ENCODE results near the gene BBS2. TPM values are rescaled to one million over a fixed set of nuclear protein-coding genes. Genes with fewer than 3 reads are reported as not detected.

The BBS2 gene
- total RNA-seq, 1 donor from 2014 or later: 29.0 TPM

DNA sequence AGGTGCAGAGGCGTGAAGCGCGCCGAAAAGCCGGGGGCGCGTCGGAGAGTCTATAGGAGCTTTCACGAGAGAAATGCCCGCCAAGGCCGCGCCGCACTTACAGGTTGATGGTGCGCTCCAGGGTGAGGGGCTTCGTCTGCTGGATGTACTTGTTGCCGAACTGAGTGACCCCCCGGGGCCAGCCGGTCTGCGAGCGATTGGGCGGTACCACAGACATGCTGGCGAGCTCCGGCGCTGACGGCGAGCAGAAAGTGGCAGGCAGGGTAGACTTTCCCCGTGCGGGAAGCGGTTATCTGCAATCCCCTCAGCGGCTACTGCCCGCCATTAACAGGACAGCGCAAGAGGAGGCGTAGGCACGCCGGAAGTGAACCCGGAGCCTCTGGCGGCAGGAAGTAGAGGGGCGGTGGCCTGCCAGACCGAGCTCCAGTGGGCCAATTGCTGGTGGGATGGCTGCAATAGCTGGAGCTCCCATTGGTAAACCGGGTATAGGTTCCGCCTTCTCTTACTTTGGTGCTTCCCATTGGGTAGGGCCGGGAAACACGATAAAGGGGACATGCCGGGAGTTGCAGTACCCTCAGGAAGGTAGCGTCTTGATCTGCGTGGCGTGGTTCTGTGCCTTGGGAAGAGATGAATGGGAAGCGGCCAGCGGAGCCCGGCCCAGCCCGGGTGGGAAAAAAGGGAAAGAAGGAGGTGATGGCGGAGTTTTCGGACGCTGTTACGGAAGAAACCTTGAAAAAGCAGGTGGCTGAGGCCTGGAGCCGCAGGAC lies 68.7 kb downstream of the BBS2 start, which contains the start of the genes NUDT21 and OGFOD1:
Gene NUDT21 (minus strand): TSS at position 347 of the 767 bp plus-strand sequence. CDS start 130 bp downstream, at position 217.
Gene OGFOD1 (plus strand): TSS at position 569 of the 767 bp plus-strand sequence. CDS start 59 bp downstream, at position 628.
- Histone ChIP-seq H3K4me2 (ENCODE audit: low read length) (peak within 1 kb of the TSS; percentile 90), H3K79me2 (ENCODE audit: insufficient read depth, low read length) (peaks cover 76% of the 10 kb centered on the region), H3K9ac (ENCODE audit: low read length) (peak within 1 kb of the TSS; percentile 89), H3K4me1 (ENCODE audit: insufficient read depth, low read length) (peaks cover 13% of the 10 kb centered on the region), H3K36me3 (ENCODE audit: insufficient read depth, low read length) (peaks cover 23% of the 10 kb centered on the region), H2AFZ (ENCODE audit: low read depth, low read length) (peak within 1 kb of the TSS; percentile 90), H3K9me3 (ENCODE audit: insufficient read depth, low read depth, low read length) (no peaks in the 10 kb centered on the region), H3K27me3 (ENCODE audit: insufficient read depth, low read length) (no peaks in the 10 kb centered on the region), H3K27ac (ENCODE audit: low read depth, low read length) (peak within 1 kb of the TSS; percentile 83), H3K4me3 (ENCODE audit: insufficient read depth, low read depth, low read length) (peak within 1 kb of the TSS; percentile 87), H4K20me1 (ENCODE audit: insufficient read depth, low read length) (peaks cover 57% of the 10 kb centered on the region)
- FAIRE-seq (peak; percentile 32), DNase-seq (ENCODE audit: low read depth) (peak; percentile 98)
- TF ChIP-seq, protein P1, sequence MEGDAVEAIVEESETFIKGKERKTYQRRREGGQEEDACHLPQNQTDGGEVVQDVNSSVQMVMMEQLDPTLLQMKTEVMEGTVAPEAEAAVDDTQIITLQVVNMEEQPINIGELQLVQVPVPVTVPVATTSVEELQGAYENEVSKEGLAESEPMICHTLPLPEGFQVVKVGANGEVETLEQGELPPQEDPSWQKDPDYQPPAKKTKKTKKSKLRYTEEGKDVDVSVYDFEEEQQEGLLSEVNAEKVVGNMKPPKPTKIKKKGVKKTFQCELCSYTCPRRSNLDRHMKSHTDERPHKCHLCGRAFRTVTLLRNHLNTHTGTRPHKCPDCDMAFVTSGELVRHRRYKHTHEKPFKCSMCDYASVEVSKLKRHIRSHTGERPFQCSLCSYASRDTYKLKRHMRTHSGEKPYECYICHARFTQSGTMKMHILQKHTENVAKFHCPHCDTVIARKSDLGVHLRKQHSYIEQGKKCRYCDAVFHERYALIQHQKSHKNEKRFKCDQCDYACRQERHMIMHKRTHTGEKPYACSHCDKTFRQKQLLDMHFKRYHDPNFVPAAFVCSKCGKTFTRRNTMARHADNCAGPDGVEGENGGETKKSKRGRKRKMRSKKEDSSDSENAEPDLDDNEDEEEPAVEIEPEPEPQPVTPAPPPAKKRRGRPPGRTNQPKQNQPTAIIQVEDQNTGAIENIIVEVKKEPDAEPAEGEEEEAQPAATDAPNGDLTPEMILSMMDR (IDR thresholded peaks at IDR 0.05; ENCODE audit: insufficient read depth, low read depth, low read length): no peak
- TF ChIP-seq EZH2 (IDR thresholded peaks at IDR 0.05; ENCODE audit: insufficient read depth, low read length): no peak
- peak within 1 kb of the TSS; percentile 98 for H3K4me3 Mint-ChIP-seq (ENCODE audit: unreplicated experiment)
- H3K27me3 Mint-ChIP-seq (ENCODE audit: low read depth, unreplicated experiment): no peaks in the 10 kb centered on the region
- peak within 1 kb of the TSS; percentile 83 for H3K27ac Mint-ChIP-seq (ENCODE audit: unreplicated experiment)
- H3K36me3 Mint-ChIP-seq (ENCODE audit: low read depth, unreplicated experiment): peaks cover 3% of the 10 kb centered on the region
- no peaks in the 10 kb centered on the region for H3K9me3 Mint-ChIP-seq (ENCODE audit: unreplicated experiment)
- H3K4me1 Mint-ChIP-seq (ENCODE audit: low read depth, unreplicated experiment): peaks cover 24% of the 10 kb centered on the region

GRCh38 chr16:56450275-56450985 lies 69.4 kb downstream of the BBS2 start:
- Mint-ChIP-seq H3K27me3 (ENCODE audit: low read depth, unreplicated experiment) (no peaks in the 10 kb centered on the region), H3K4me3 (ENCODE audit: unreplicated experiment) (peak overlapping the region; percentile 98), H3K27ac (ENCODE audit: unreplicated experiment) (peak overlapping the region; percentile 83), H3K36me3 (ENCODE audit: low read depth, unreplicated experiment) (peaks cover under 1% of the 10 kb centered on the region), H3K4me1 (ENCODE audit: low read depth, unreplicated experiment) (peaks cover 24% of the 10 kb centered on the region), H3K9me3 (ENCODE audit: unreplicated experiment) (no peaks in the 10 kb centered on the region)
- H4K20me1 ChIP-seq (ENCODE audit: insufficient read depth, low read length): peaks cover 54% of the 10 kb centered on the region
- peaks cover 83% of the 10 kb centered on the region for H3K79me2 ChIP-seq (ENCODE audit: insufficient read depth, low read length)
- peak overlapping the region; percentile 90 for H2AFZ ChIP-seq (ENCODE audit: low read depth, low read length)
- FAIRE-seq: no peak
- H3K36me3 ChIP-seq (ENCODE audit: insufficient read depth, low read length): peaks cover 18% of the 10 kb centered on the region
- no peaks in the 10 kb centered on the region for H3K9me3 ChIP-seq (ENCODE audit: insufficient read depth, low read depth, low read length)
- peak overlapping the region; percentile 89 for H3K9ac ChIP-seq (ENCODE audit: low read length)
- H3K27me3 ChIP-seq (ENCODE audit: insufficient read depth, low read length): no peaks in the 10 kb centered on the region
- TF ChIP-seq EZH2 (IDR thresholded peaks at IDR 0.05; ENCODE audit: insufficient read depth, low read length): no peak
- TF ChIP-seq, protein P1 (IDR thresholded peaks at IDR 0.05; ENCODE audit: insufficient read depth, low read depth, low read length): no peak
- peak overlapping the region; percentile 83 for H3K27ac ChIP-seq (ENCODE audit: low read depth, low read length)
- H3K4me1 ChIP-seq (ENCODE audit: insufficient read depth, low read length): peaks cover 13% of the 10 kb centered on the region
- no peak for DNase-seq (ENCODE audit: low read depth)
- H3K4me2 ChIP-seq (ENCODE audit: low read length): peak overlapping the region; percentile 90
- peak overlapping the region; percentile 87 for H3K4me3 ChIP-seq (ENCODE audit: insufficient read depth, low read depth, low read length)

Data from astrocyte (in vitro differentiated cells and primary cell).